Hematopoietic multipotent progenitor cell treated with erythropoietin and hydrocortisone succinate and interleukin-3 and kit ligand, for 8 days (in vitro differentiated cells): Measurements from ENCODE around the gene BTN2A1.

ENCODE experiments used
- DNase-seq: peaks from one replicate; pipeline ENCODE4 v3.0.0-alpha.2; 2015

The BTN2A1 gene

GRCh38 chr6:26471970-26472369 is 14.2 kb downstream of the BTN2A1 start:
- DNase-seq, result no peak

DNA sequence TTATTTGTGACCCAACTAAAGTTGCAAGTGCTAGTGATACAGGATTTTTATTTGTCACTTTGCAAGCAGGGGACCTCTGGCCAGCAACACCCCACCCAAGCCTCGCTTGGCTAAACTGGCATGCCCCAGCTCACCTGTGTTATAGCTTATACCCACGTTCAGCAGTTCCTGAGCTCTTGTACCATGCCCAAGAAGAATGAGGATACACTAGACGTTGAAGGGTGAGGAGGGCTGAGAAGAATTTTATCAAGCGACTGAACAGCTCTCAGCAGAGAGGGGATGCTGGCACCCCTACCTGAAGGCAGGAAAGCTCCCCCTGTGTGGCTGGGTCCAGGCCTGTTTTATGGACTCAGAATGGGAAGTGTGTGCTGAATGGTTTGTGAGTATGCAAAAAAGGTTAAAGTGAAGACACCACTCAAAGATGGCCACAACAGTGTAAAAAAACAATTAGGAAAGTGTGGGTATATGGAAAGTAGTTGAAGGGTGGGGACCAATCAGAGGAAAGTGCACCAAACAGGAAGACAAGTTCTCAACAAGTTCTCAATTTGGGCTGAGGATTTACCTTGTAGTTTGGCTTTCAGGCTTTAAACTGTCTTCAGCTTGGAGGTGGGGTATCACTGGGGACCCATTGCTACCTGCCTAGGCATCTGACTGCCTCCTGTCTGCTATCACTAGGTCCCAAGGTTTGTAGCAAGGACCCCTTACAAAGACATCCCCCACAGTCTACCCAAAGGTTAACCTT is 15.0 kb downstream of the BTN2A1 start:
- DNase-seq, result no peak

DNA sequence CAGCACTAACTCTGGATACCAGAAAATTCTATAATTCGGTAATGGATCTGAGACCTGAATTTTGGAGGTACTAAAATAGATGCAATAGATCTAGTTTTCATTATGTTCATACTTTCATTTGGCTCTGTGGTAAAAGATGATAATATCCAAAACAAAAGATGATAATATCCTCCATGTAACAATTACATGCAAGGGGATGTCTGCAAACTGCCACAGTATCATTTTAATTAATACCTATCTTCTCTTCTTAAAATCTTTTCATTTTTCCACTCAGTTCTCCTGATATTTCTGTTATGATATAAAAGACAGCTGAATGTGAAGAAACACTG is 15.6 kb downstream of the BTN2A1 start:
- DNase-seq, result no peak

DNA sequence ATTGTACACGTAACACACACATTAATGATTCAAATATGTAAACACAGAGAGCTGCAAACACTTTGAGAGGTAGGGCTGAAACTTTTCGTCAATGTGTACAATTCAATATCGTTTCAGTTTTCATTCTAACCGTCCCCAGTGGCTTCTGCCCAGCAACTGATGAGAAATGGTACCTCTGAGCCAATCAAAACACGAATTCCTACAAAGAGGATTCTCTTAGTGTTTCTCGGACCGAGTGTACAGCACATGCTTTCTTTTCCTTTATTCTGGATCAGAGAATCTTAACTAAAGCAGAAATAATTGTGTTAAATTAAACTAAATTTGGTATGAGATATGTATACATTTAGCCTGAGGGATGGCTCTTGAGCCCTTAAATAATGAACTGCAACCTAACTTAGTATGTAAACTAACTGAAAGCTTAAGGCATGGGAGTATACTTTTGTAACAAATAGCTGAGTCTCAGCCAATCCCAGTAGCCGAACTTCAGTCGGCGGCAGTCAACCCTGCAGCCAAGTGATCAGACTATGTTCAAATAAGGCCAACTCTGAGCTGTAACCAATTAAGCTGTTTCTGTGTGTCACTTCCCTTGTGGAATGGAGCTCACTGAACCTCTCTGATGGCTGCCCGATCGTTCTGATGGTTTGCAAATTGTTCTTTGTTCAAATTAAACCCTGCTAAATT is 16.1 kb downstream of the BTN2A1 start:
- DNase-seq, result peak; percentile 95

DNA sequence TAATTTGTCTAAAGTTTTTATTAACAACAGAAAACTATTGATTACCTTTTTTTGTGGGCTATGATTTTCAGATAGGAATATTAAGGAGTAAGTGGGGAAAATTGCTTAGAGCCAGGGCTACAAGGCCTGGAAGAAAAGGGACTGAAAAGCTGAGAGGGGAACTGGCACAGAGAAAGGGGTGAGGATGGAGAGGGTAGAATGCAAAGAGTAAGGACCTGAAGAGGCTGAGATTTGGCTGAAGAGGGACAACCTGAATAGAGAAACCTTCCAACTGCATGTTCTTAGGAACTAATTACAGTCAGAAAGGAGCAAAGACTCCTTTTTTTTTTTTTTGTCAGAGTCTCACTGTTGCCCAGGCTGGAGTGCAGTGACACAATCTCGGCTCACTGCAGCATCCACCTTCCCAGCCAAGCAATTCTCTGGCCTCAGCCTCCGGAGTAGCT is 16.7 kb downstream of the BTN2A1 start:
- DNase-seq, result no peak

DNA sequence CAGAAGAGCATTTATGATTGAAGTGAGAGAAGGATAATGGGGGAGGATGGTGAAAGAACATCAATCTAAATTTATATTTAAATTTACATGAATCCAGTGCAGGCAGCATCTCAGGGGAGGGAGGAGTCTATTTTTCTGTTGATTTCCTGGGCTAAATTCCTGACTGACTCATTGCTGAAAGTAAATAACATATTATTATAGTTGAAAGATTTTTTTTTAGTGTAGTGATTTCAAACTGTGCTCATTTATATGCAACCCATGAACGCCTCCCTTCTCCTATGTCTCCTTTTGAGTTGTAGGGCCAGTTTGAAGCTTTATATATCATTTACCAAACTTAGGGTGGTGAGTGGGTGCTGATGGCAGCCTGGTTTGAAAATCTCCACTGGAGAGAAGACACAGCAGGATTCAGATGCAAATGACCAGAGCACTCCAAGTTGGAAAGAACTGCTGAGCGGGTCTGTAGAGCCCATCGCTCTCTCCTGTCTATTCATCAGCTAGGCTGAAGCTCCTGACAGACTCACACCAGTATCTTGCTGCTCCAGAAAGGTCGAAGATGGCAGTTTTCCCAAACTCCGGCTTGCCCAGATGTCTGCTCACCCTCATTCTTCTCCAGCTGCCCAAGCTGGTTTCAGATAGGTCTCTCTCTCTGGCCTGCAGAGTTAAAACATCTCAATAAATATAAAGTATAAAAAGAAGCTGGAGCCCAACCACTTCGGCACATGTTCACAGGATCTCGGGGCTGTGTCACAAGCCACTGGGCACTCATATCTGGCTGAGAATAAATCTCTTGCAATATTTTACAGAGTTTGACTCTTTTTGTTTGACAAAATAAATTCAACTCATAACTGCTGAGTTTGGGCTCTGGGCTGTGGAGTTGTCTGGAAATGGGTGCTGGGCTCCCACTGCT is 18.3 kb downstream of the BTN2A1 start:
- no peak for DNase-seq

DNA sequence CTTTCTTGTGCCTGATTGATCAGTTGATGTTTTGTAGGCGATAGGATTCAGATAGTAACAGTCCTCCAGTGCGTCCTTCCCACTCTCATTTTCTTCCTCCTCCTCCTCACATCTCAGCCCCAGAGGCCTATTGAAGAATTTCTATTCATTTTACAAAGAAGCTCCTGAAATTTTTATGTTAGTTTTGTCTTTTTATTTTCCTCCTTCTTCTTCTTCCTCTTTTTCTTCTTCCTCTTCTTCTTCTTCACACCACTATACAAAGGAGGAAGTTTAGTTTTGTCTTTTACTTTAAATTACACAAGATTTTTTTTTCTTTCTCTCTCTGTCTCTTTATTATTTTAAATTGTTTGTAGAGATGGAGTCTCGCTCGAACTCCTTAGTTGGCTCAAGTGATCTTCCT is 19.1 kb downstream of the BTN2A1 start:
- no peak for DNase-seq

DNA sequence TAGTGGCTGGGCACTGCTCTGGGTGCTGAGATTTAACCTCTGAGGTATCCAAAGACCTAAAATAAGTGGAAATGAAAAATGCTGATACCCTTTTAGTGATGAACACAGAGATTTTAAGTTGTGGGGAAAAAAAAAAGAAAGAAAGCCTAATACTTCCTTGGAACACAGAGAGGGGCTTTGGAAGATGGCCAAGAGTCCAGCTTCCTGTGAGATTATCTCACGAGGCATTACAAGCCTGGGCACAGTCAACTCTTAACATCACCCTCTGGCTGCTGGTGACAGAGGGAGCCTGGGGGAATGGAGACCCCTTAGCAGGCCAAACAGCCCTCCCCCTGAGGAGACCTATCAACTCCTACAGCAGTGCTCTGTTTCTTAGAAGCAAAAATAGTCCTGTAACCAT is 19.7 kb downstream of the BTN2A1 start:
- no peak for DNase-seq

DNA sequence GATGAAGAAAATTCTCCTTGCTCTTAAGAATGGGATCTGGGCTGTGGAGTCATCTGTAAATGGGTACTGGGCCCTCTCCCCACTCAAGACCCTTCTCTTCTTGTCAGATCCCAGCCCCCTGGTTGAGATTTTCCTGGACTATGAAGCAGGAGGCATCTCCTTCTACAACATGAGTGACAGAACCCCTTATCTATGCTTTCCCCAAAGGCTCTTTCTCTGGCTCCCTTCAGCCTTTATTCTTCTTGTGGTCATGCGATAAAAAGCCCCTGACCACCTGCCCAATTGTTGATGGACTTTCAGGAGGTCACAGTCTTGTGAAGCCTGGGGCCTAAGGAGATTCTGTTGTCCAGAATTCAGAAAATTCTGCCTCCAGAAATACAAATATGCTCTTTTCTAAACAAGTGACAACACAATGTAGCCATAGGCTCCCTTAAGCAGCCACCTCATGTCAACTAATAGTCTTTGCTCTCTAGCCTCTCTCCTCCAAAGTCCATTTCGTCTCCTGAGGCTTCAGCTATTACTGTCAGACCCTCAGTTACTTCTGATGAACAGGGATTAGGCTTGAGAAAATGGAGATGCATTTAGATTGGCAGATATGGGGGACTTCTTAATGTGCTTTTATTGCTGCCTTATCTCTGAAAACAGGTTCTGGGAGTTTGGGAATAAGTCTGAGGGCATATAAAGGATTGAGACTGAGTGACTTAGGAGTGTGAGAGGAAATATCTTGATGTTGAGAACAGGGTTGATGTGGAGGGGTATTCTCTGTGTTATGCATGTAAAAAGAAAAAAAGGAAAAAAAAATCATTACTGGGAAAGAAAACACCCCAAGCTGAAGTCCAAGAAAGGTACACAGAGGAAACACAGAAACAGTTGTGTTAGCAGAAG is 20.6 kb downstream of the BTN2A1 start:
- DNase-seq, result no peak

DNA sequence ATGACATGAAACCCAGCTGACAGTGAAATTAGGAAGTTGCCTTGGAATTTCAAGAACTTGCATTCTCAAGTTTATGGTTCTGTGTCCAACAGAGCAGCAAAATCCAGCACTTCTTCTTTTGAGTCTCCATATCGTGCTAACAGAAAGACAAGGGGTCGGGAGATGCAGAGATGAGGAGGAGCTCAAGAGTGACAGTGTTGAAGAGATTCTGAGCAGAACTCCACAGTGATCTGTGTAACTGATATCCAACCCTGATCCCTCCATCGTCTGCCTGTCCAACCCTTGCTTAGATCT is 21.2 kb downstream of the BTN2A1 start:
- DNase-seq, result no peak

GRCh38 chr6:26482338-26482737 is 24.6 kb downstream of the BTN2A1 start:
- no peak for DNase-seq

GRCh38 chr6:26483727-26484126 is 26.0 kb downstream of the BTN2A1 start:
- DNase-seq, result no peak

DNA sequence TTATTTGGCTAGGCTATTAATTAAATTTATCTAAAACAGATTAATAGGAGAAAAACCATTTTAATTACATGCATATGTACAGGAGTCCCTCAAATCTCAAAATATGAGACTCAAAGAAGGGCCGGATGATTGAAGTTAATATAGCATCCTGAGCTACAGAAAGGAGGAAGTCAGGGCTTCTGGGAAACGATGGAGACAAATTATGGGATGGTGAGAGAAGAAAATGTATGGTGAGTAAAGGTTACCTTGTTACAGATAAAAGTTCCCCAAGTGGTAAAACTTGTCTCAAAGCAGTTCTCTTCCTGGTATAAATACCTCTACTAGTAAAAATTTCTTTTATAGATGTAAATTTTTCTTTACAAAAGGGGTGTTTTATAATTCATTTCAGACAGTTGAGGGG is 26.4 kb downstream of the BTN2A1 start:
- DNase-seq, result no peak

DNA sequence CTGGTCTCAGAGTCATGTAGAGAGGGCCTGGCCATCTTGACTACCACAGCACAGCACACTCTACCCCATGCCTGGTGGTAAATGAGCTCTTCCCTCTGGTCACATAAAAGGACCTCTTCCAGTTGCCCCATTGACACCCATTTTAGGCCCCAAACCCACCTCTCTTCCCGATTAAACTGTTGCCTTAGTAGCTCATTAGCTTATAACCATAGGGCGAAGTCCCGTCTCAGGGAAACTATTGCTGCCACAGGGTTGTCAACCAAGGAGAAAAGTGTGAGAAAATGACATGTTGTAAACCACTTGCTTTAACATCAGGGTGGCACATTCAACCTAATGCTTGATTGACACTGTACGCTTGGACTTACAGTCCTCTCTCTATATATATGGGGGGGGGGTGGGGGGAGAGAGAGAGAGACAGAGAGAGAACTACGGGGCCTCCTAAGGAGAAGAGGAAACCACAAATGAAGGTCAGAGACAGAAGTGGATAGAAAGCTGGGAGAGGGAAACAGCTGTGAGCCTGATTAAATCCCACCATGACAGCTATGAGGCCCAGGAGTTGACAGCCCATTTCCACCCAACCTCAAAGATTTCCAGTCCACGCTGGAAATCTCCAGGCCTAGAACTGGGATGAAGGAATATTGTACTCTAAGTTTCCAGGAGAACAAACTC is 27.5 kb downstream of the BTN2A1 start:
- peak; percentile 14 for DNase-seq

DNA sequence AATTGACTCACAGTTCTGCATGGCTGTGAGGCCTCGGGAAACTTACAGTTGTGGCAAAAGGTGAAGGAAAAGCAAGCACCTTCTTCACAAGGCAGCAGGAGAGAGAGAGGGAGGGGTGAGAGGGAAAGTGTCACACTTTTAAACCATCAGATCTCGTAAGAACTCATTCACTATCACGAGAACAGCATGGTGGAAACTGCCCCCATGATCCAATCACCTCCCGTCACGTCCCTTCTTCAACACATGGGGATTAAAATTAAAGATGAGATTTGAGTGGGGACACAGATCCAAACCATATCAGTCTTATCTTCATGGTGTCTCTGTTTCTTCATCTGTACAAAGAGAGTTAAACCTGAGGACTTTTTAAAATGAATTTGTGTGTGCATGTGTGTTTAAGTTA is 28.6 kb downstream of the BTN2A1 start:
- DNase-seq, result no peak

- DNase-seq, result no peak
These were observed 29.7 kb downstream of the BTN2A1 start for GRCh38 chr6:26487466-26487865.

DNA sequence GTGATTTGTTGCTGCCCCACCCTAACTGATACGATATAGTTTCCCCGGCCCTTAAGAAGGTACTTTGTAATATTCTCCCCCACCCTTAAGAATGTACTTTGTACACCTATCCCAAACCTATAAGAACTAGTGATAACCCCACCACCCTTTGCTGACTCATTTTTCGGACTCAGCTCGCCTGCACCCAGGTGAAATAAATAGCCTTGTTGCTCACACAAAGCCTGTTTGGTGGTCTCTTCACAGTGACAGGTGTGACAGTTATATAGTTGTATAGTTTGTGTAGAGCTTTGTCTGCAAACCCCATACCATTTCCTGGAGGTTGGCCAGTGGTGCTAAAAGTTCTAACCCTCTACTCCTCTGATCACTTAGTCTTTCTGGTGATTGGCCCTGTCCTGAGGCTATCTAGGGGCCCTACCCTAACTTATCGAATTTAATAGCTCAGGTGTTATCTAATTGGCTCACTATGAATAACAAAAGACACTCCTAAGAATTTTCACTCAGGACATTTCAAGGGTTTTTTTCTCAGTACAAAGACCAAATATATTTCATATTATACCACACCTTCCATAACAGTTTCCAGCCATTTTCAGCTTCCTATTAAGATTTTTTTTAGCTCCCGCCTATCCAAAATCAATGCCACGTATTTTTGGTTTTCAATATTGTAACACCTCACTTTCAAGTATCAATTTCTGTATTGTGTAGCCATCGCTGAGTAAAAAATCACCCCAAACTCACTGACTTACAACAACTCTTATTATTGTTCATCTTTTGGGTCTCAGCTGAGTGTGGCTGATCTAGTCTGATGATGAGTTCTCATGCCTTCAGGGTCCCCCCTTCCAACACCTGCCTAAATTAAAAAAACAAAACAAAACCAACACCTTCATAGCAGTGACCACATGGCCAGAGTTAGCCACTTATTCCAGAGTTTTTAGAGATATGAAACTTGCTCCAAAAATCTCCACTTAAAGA is 32.5 kb downstream of the BTN2A1 start:
- DNase-seq, result no peak

GRCh38 chr6:26491604-26492003 is 33.8 kb downstream of the BTN2A1 start:
- no peak for DNase-seq

GRCh38 chr6:26493258-26493657 is 35.5 kb downstream of the BTN2A1 start:
- DNase-seq, result peak; percentile 87

- DNase-seq, result no peak
These were observed 36.4 kb downstream of the BTN2A1 start for GRCh38 chr6:26494117-26494516.

DNA sequence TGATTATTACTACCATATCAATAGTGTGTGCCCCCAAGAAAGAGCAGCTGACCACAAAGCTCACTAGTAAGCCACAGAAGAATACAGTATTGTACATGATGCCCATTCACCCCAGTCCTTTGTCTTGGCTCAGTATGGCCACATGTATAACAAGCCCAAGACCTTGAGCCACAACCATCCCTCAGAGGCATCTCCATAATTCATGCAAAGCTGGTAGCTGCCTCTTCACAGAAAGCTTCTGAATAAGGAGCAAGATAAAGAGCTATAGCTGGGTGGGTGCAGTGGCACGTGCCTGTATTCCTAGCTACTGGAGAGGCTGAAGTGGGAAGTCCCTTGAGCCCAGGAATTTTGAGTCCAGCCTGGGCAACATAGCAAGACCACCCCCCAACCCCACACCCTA is 37.5 kb downstream of the BTN2A1 start:
- no peak for DNase-seq
